Inflammatory macrophage treated with lipopolysaccharide for 1 hour (primary cell): ENCODE results near the gene AGAP1.

ENCODE experiments used
- DNase-seq, 2 donors: peaks; one replicate each; pipeline ENCODE4 v3.0.0-alpha.2; 2020 to 2022

The AGAP1 gene

DNA sequence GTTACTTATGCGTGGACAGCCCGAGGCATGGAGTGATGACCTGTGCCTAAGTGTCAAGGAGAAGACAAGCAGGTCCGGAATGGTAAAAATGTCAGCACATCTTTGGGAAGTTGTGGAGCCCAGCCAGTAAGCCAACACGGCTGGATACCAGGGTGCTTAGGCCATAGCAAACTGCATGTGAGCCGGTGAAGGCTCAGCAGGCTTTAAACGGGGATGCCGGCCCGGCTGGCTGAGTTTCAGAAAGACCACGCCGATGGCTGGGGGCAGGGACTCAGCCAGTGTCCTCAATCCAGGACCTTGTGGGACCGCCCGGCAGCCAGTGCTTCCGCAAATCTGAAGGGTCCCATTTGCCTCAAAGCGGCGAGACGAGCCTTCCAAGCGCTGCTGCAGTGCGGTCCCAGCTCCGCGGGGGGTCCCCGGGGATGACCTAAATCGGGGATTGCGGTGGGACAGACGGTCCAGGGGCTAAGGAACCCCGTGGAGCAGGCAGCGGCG lies 946 bp upstream of the AGAP1 start:
- no peak for DNase-seq

DNA sequence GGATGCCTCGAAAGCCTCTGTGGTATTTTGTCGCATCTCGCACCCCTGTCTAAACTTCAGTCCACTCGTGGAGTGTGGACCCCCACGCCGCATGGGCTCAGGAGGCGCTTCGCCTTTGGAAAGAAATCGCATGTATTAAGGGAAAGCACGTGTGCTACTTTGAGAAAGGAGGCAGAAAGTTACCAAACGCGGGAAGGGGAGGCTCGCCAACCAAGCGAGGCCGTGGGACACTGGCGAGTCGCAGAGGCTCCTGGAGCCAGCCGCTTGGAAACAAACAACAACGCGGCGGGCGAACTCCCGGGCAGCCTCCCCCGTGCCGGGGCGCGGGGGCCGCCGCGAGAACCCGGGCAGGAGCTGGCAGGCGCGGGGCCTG lies 455 bp upstream of the AGAP1 start:
- no peak for DNase-seq

DNA sequence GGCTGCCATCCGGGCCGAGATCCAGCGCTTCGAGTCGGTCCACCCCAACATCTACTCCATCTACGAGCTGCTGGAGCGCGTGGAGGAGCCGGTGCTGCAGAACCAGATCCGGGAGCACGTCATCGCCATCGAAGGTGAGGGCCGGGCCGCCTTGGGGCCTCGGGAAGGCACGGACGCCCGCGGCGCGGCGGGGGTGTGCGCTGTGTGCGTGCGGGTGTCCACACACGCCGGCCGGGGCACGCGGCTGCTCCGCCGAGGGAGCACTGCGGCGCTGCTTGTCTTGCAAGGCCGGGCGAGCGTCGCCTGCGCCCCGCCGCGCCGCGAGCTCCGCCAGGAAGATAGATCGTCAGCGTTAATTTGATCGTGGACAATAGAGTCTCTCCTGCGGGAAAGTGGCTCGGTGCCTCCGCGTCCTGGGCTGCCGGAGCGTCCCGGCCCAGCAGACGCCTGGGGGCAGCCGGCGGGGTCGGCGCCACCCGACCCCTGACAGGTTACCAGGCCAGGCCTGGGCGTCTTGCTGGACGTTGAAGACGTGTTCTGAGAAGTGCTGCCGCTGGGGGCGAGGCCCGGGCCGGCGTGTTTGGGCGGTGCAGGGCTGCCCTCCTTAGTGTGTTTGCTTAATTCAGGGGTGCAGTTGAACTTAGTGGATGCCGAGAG lies 1.0 kb downstream of the AGAP1 start:
- DNase-seq = no peak

DNA sequence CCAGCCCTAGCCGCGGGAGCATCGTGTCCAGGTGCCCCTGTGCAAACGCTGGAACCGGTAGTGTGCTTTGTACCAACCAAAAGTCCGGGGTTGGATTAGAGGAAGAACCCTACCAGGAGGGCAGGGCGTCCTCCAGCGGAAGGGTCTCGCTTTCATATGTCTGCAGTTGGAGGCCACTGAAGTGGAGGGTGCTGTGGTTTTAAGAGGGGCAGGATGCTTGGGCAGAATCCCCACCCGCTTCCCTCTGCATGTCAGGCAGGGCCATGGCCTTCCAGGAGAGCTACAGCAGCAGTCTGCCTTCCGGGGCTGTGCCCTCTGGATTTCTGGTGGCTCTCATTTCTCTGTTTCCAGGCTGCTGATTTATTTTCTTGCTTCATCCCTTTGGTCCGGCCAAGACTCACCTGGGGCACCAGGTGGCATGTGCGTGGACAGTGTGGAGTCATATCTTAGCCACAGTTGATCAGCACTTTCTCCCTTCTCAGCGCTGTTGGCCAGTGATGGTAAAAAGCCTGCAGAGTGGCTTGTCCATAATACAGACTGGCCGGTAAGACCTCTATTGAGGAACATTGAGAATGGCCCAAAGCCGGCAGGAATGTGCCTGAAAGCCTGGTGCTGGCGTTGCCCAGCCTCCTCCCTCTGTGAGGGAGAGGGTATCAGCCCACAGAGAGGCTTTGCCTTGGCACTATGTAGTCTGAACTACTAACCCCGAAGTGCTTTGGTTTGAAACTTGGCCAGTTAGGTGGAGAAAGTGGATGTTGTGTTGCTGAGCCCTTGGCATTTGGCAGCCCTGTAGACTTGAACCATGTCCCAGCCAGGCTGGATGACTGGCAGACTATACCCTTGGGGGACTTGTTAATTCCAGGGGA lies 1.8 kb downstream of the AGAP1 start:
- no peak for DNase-seq

DNA sequence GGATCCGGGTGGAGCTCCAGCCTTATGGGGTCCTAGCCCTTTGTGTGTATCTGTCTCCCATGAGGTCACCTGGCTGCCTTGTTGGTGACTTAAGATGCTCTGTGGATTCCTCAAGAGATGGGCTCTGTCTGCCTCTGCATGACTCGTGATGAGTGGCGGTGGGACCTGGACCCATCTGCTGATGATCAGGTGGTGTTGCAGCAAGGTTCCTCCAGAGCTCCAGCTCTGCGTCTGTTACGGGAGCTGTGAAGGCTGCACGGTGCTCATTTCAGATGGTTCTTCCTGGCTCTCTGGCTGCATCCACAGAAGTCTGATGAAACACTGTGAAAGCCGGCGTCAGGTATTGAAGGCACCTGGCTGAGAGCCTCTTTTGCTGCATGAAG lies 2.4 kb downstream of the AGAP1 start:
- no peak for DNase-seq

DNA sequence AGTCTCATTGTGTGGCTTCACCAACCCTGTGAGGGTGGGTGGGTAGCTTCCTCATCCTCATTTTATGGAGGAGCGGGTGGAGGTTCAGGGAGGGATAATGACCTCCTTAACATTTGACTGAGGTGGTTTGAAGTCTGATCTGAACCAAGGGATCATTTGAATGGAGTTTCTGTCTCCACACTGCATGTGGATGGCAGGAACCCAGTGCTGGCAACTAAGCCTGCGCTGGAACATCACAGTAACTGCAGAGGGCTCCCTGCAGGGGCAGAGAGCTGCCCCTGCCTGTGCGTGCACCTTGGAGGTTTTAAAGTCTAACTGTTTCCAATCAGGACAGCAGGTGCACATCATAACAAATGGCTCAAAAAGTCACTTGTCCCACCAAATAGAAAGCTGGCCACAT lies 3.3 kb downstream of the AGAP1 start:
- DNase-seq = no peak

DNA sequence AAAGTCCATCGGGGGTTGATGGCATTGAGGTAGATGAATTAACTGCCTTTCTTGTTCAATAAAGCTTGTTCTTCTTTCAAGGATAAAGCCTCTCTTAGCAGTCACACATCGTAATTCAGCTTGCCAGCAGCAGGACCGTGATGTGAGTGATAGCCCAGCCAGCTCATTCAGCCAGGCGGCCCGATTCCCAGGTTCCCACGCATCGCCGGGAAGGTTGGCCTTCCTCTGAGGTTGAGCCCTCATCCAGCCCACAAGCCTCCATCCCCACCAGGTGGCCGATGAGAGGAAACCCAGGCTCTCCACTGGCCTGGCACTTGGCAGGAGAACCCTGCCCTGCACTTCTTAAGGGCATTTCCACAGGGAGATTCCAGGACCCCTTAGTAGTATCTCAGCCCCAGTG lies 4.7 kb downstream of the AGAP1 start:
- DNase-seq = no peak

DNA sequence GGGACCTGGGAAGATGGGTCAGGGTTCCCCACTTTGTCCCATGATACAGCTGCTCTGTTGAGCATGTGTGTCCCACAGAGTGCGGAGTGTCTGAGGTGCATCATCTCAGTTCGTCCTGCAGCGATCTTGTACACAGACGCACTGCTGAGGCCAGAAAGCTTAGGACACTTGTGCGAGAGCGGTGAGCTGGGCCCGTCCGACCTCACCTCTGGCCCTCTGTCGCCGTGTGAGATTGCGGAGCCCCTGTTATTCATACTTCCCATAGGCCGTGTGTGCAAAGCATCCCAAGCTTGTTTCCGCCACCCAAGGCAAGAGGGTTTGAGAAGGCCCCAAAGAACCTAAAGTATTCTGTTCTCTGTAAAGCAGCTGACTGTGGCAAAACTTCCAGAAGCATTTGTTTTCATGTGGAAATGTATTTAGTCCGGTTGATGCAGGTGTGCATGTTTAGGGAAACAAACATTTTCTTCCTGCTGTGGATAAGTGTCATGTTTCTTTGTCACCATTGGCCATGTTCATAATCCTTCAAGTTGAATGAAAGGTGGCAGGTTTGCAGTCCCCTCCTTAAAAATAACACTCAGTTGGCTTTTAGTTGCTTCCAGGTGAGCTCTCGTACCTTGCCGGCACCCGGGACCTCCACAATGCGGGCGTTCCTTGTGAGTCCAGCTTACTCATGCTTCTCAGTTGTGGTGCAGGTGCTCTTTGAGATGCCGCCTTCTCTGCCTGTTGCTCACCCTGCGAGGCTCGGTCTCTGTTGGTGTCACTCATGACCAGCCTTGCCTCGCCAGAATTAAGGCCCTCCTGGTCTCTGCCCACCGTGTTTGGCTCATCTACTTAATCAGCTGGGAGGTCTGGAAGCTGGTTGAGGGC lies 5.3 kb downstream of the AGAP1 start:
- DNase-seq = no peak

DNA sequence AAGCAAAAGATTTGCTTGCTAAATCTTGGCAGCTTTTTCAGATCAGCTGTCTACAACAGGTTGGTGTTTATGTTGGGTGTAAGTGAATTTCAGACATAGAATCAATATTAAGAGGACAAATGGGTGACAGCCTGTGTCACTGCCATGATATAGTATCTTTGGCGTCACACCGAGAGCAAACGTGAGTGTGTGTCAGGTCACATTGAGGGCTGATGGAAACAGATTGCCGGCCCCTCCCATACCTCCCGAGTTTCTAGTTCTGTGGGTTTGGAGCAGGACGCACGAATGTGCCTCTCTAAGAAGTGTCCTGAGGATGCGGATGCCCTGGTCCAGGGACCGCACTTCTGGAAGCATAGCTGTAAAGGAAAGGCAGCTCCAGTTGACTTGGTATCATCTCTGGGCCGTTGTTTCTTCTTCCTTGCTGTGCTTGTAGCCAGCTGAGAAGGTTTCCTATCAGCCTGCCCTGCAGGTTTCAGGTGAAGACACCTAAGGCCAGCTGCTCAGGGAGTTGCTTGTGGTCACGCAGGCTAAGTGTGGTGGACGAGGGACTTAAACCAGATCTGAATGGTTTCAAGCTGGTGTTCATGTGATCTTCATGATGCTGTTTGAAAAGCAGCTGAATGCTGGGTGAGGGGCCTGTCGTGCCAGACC lies 6.4 kb downstream of the AGAP1 start:
- DNase-seq = no peak

DNA sequence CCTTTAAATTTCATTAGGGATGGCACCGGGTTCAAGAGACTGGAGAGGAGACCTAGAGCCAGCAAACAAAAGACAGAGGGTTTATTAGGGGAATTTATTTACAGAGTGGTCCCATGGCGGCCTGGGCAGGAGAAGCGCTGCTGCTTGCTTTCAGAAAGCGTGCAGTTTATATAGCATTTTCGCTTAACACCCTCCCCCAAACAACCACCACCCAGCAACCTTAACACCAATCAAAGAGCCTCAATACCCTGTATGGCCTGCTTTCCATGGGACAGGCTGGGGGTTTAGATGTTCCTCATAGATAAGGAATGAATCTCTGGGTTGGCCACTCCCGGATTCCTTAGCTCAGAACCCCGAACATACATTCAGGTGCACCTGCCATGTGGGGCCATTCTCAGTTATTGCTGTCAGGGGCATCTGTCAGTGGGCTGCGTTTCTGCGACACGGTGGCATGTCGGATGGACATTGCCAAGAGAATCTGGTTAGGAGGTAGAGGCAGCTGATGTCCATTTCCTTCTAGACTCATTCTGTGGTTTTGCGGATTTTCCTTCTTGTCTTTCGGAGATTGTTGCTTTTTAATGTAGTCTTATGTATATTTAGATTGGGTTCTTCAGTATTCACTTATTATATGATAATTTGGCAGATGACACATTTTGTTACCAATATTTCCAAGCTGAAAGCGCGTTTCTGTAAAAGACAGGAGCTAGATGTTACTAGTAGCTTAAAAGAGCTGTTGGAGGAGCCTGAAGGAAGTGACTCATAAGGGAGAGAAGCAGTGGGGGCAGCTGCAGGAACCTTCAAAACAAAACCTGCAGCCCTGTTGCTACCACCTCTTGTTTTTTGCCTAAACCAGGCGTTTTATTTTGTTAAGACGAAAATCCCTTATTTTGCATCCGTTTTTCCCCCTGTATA lies 7.2 kb downstream of the AGAP1 start:
- no peak for DNase-seq

DNA sequence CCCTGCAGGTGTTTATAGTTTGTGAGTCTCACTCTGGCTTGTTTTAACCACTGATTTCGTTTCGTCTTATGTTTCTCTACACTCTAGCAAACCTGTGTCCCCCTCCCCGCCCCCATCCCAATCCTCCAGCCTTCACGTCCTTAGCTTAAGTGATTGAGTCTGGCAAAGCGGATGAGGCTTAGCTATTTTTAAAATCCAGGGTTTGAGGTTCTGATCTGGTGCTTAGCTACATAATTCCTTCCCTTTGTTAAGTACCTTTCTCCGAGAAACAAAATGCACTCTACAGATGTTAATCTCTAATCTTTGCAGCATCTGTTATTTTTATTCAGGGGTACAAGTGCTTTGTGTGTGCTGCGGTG lies 7.8 kb downstream of the AGAP1 start:
- no peak for DNase-seq

DNA sequence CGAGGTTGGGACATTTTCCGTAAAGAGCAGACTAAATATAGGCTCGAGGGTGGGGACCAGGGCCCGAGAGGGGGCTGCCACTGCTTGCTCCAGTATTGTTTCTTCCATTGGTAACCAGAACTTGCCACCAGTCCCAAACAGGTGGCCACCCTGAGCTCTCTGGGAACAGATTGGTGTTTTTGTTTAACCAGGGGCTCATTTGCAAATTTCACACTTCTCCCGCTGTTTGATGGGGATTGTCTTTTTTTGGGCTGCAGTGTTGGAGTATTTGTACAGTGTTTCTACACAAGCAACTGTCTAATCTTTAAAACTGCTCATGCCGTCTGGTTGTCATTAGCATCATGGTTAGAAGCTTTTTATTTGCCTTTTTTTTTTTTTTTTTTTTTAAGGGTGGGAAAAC lies 8.5 kb downstream of the AGAP1 start:
- no peak for DNase-seq

DNA sequence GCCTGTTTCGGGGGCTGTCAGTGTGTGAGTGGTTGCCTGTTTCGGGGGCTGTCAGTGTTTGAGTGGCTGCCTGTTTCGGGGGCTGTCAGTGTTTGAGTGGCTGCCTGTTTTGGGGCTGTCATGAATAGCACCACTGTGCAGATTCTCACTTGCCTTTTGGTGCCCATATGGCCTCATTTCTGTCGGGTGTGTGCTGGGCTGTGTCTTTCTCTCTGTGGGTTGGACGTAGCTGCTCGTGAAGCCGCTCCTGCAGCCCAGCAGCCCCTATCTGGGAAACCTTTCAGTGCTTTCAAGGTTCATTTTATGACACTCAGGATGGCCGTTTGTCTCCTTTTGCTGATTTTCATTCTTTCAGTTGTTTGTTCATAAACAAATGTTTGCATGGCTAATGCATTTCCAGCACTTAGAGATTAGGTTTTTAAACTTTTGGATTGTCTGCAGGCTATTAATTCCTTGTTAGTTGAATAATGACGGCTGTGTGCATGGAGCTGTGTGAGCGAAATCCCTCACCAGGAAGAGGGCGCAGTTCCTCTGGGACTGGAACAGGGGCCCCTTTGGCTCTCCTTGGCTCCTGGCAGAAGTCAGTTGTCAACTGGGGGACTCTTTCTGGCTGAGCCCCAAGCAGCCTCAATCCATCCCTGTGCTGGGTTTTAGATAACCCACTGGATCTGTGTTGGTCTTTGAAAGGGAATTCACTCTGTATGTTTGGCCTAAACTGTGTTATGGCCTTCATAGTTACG lies 10.8 kb downstream of the AGAP1 start:
- DNase-seq = no peak

DNA sequence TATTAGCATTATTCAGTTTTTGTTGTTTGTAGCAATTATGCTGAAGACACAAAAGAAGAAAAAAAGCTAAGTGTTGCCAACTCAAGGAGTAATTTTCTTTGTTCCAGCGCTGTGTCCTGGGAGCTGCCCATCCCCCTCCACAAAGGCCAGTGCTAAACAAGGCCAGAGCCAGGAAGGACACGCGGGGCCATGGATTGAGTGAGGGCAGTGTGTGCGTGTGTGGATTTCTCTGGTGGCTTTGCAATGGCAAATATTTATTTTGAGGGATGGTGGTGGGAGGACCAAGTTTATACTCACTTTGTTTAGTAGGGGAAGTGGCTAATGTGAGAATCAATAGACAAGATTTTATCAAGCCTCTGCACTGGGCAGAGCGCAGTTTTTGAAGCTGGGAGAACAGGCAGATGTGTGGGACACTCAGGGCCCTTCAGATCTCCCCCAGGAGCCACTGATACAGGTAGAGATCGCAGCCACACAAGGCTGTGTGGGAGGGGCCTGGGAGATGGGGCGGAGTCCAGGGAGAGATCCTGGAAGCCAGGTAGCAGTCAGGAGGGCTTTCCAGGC lies 11.4 kb downstream of the AGAP1 start:
- DNase-seq = no peak

DNA sequence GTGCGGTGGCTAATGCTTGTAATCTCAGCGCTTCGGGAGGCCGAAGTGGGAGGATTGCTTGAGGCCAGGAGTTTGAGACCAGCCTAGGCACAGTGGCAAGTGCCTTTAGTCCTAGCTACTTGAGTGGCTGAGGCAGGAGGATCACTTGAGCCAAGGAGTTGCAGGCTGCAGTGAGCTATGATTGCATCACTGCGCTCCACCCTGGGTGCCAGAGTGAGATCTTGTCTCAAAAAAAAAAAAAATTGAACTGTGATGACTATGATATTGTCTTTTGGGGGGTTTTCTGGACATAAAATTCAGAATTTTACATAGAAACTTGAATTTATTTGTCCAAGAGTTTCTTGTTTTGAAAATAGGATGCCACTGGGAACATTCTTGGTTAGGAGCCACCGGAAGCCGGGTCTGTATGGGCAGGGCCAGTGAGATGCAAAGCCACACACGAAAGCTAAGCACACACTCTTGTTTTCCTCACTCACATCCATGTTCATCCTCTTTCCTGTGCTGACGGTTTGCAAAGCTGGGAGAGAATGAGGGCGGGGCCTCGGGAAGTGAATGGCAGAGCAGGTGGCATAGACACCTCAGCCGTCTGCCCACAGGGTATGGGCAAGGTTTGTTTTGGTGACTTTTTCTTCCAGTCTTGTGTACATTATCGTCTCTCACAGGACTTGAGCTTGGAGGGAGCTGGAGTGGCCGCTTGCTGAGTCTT lies 12.6 kb downstream of the AGAP1 start:
- DNase-seq = no peak

DNA sequence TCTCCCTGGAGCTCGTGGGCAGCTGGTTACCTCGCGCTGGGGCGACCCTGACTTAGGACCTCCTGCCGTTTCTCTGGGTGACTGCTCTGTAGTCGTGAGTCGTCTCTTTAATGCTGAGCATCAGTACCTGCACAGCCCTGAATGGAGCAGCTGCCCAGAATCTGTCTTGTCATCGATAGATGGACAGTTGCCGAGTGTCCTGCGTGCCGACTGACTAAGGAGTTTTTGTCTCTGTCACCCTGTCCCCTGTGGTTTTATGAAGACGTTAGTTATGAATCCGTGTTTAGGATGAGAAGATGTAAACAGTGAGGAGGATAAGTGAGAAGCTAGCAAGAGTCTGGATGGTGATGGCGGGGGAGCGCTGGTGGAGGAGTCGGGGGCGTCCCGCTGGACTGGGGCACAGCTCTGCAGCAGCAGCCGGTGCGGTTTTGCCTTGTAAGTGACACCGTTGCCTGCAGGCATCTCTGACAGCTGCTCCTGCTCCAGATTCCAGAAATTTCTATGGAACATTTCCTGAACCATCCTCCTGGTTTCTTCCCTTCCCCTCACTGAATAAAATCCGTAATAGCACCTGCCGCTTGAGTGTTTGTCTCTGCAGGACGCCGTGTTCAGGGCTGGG lies 13.3 kb downstream of the AGAP1 start:
- DNase-seq = no peak

DNA sequence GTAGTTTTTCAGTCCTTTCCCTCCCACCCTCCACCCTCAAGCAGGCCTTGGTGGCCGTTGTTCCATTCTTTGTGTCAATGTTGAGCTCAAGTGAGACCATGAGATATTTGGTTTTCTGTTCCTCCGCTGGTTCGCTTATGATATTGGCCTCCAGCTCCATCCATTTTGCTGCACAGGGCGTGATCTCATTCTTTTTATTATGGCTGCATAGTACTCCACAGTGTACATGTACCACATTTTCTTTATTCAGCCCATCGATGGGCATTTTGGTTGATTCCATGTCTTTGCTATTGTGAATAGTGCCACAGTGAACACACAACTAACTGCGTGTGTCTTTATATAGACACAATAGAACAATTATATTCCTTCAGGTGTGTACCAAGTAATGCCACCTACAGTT lies 14.1 kb downstream of the AGAP1 start:
- no peak for DNase-seq

DNA sequence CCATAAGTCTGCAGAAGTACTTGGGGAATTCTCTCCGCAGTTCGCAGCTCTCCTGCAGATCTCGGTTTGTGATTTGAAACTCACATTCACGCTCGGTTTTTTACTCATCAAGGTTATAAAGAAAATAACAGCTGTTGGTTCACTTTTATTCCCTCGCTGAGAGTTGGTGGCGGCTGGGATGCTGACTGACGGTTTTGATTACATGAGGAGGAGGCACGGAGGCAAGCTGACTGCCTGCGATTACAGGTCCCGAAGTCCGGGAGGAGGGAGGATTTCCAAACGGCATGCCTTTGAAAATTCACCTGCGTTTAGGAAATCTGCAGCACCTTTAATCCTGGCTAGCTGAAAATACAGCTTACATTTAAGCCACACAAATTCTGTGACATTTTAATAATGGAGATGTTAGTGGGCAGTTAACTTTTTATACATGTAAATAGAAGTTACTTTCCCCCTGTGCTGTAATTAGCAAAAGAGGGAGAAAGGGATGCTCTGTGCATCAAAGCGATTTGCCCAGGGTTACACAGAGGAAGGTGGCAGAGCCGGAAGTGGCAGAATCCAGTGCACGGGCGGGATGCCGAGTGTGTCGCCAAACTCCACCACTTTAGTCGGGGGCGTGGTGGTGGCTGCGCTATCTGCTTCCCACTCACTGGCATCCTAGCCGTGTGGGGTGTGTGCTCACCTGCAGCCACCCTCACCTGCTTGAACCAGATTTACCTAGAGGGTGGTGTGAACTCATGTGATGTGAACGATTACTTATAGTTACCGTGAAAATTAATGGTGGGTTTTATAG lies 14.7 kb downstream of the AGAP1 start:
- DNase-seq = no peak

DNA sequence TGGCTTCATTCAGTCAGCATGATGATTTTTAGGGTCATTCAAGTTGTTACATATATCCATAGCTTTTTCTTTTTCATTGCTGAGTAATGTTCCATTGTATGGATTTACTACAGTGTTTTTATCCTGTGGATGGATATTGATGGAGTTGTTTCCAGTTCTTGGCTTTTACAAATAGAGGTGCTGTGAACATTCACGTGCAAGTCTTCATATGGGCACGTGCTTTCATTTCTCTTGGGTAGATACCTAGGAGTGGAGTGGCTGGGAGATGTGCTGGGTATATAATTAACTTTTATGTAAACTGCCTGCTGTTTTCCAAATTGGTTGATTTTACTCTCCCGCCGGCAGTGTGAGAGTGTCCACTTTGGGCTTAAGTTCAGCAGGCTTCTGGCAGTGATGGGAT lies 16.5 kb downstream of the AGAP1 start:
- no peak for DNase-seq
